GM18519 (cell line): ENCODE results near the gene RABGGTA.
A peak's percentile ranks its signal among the peaks of the same experiment; 100 is the strongest.
"Not testable (repeated sequence)": the region's sequence is repeated elsewhere in the genome, so short reads cannot be mapped to it uniquely, and the experiment has no call there.

ENCODE experiments used
- ATAC-seq: cut with Tn5 transposase; IDR thresholded peaks from one replicate; pipeline ENCODE4 v1.9.1; 2021; ENCODE audit warnings: mild to moderate bottlenecking, moderate library complexity; ENCODE audit not compliant: unreplicated experiment, low FRiP score

The RABGGTA gene

DNA sequence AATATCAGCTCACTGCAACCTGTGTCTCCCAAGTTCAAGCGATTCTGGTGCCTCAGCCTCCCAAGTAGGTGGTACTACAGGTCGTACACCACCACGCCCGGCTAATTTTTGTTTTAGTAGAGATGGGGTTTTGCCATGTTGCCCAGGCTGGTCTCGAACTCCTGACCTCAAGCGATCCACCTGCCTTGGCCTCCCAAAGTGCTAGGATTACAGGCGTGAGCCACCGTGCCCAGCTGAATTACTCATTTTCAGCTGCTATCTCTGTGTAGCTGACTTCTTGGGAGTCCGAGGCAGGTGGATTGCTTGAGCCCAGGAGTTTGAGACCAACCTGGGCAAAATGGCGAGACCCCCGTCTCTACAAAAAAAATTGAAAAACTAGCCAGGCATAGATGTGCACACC, 26.0 kb downstream of the RABGGTA start:
- ATAC-seq, result not testable (repeated sequence)

DNA sequence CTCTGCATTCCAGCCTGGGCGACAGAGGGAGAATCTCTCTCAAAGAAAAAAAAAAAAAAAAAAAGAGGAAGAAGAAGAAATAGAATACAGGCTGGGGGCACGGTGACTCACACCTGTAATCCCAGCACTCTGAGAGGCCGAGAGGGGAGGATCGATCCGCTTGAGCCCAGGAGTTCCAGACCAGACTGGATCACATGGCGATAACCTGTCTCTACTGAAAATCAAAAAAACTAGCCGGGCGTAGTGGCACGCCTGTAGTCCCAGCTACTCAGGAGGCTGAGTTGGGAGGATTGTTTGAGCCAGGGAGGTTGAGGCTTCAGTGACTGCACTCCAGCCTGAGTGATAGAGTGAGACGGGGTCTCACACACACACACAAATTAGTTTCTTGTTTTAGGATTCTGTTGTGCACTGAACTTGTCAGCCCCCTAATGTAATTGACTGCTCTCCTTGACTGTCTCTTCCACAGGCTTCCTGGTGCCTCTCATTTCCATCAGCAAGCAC, 28.0 kb downstream of the RABGGTA start:
- no peak for ATAC-seq

DNA sequence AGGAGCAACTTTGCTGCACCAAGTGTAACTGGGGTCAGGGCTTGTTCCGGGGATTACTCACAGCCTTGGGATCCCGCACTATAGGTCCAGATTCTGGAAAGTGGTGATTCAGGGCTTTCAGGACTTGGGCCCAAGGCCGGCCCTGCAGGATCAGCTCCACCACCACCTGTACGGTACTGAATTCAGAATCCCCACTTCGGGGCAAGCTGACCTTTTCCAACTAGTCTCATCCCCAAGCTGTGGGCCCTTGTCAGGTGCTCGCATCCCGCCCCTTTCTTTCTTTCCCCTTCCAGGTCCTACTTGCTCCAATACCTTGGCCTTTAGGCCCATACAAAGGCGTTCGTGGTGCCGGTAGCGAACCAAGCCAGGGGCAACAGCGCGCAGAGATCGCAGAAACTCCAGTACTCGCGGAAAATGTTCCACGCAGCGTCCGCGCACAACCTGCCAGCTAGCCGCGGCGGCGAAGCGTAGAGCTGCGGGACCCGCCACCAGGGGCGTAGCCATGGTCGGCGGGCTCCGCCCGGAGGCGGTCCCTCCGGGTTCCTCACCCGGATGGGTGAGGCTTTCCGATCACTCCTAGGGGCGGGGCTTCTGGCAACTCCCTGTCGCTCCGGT, 29.5 kb downstream of the RABGGTA start:
- ATAC-seq, result peak; percentile 59

GRCh38 chr14:24240110-24240918, 31.1 kb downstream of the RABGGTA start:
- no peak for ATAC-seq

GRCh38 chr14:24238527-24239037, 32.8 kb downstream of the RABGGTA start:
- no peak for ATAC-seq

- ATAC-seq, result no peak
Measured at GRCh38 chr14:24238123-24238522, 33.3 kb downstream of the RABGGTA start.

DNA sequence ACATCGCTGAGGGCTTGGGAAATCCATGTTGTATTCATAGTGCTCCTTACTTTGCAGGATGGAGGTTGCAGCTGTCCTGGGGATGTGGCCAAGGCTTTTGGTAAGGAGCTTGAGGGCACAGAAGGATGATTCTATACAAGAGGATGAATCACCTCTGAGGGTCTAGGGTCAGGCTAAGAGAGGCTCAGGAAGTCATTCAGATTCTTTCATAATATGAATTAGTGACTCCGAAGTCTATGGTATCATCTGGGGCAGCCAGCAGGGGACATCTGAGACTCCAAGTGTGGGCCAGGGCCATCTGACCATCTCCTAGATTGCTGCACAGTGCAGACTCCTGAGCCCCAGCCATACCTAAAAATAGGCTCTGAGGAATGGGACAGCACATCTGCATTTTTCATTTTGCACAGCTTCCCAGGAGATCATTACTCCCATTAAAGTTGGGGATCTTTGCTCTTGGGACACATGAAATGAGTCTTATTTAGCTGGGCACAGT, 33.9 kb downstream of the RABGGTA start:
- no peak for ATAC-seq

- no peak for ATAC-seq
Measured at GRCh38 chr14:24236689-24237462, 34.5 kb downstream of the RABGGTA start.

DNA sequence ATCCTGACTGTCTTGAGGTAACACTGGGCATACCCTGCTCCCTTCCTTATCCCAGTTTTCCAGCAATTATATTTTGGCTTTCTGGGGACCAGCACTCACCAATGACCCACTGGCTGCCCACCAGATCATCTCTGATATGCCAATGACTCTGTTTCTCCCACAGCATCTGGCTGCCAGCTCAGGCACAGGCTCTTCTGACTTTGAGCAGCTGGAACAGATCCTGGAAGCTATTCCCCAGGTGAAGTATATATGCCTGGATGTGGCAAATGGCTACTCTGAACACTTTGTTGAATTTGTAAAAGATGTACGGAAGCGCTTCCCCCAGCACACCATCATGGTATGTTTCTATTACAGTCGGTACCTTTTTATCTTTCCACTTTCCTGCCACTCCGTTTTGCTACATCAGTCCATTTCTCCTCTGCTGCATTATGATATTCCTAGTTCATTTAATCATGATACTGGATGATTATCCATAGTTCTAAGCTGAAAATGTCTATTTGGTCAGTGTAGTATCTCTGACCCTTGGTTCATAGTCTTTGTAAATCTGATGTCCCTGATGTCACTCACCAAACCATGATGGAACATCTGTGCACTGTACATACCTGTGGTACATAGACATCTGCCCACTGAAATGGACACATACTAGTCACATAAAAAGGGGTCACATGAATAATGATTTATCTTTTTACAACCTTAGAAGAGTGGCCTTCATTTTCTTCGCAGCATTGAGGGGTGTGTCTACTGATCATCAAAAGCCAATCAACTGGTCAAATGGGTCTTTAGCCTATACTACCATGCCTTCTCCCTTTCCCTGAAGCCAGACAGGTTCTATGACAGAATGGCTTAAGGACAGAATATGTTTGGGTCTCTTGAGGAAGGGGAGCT, 35.4 kb downstream of the RABGGTA start:
- no peak for ATAC-seq

DNA sequence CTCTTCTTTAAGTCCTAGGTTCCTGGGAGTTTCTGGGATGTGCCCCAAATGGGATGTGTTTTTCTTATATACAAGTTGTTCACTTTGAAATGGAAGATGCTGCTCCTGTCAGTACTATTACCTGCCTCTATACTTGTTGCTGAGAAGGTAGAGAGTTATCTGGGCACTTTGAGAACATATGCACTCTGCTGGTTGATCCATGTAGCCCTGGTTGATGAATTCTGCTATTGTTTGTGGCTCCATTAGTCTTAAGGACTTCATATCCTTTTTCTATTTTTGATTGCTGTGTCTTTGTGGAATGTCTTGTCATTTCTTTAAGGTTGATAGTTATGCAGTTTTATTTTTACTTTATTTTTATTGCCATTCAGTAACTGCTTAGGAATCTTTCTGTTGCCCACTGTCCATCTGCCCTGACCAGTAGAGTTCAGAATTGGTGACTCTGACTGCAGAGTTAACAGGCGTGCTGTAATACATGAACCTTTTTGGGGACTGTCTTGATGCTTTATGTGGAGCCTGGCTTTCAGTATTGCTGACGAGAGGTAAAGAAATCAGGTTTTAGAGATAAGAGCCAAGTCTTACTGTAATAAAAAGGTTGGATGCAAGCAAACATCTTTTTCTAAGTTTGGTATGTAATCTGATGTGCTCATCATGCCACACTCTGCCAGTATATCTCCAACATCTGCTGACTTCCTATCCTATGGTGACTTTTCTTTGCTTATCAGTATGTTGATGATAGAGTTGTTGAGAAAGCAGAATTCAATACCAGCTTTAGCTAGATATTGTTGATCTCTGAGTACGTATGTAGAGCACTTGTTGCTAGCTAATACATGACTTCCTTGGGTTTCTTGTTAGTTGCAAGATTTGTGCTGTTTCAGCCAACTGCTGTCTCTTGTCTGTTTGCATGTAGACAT, 37.0 kb downstream of the RABGGTA start:
- no peak for ATAC-seq

DNA sequence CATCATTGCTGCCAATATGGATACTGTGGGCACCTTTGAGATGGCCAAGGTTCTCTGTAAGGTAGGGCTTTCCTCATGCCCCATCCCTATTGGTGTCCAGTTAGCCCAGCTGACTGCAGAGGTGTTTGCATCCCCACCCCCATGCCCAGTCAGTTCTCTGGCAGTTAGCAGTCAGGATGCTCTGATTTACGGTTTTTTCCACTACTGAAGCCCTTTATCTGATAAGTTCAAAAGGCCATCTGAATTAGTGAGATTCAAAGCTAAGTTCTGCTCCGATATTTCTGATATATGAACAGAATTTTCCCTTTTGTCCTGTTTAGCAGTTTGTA, 37.9 kb downstream of the RABGGTA start:
- ATAC-seq, result no peak

DNA sequence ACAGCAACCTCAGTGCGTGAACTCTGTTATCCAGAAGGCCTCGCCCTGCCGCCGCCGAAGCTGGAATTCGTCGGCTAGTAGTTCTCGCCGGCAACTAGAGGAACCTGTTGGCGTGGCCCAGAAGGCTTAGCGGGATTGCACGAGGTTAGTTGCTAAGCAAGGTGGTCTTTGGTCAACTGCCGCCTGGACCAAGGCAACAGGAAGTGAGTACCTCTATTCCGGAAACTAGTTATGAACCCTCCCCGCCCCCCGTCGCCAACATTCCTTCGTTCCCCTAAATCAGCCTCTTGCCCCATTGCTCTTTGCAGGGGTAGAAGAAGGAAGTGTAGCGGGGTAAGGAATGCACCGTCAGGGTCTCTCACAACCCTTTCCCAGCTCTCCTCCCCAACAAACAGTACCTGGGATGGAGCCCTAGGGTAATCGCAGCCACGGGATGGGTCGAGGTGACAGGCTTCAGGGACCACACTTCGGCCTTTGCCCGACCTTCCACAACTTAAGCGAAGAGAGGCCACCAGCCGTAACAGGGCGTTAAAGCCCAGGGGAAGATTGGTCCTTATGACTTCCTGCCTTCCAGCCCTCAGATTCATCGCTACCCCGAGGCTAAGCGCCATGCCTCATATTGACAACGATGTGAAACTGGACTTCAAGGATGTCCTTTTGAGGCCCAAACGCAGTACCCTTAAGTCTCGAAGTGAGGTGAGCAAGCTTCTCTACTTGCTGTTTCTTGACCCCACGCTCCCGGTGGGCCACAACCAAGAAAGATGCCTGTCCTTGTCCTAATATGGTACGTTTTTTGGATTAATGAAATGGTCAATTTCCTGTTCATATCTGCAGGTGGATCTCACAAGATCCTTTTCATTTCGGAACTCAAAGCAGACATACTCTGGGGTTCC, 38.5 kb downstream of the RABGGTA start, which contains the start of gene GMPR2:
Gene GMPR2, plus strand, starts transcription at position 285 of the 893 bp plus-strand sequence. Its CDS starts 325 bp downstream, at position 610.
- no peak for ATAC-seq

GRCh38 chr14:24232121-24232644, 39.2 kb downstream of the RABGGTA start, which contains the start of gene NEDD8:
Gene NEDD8, minus strand, starts transcription at chr14:24232367. Its CDS starts 100 bp downstream, at chr14:24232267.
- ATAC-seq, result peak; percentile 61

DNA sequence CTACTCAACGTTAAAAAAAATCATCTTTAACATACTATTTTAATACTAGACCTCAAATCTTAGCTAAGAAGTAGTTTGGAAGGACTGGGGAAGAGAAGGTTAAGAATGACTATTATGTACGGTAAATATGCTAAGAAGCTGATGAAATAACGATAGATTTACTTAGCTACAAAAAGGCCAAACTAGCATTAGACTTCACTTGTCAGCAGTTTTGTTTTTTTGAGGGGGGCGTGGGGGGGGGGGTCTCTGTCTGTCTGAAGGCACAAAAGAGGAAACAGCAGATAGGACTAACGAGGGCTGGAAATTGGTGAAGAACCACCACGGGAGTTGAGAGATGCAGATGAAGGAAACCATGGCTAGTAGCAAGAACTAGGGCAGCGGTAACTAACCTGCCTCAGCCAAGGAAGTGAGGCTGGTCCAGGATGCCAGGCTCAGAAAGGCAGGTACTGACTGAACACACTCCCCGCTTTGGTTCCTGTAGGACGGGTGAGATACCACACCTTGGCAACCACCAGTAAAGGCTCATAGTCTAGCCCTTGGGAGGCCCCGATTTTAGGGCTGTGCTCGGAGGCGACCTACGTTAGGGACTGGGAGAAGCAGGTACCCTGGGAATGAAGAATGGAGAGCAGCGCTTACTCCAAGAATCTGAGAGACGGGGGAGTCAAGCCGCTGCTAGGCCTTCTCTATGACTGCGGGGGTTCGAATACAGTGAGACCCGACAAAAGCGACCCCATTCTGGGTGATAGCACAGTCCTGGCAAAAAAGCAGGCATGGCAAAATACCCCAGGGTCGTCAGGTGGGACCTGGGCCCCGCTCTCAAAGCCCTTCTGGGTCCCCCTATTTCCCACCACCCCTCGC, 39.9 kb downstream of the RABGGTA start:
- no peak for ATAC-seq

DNA sequence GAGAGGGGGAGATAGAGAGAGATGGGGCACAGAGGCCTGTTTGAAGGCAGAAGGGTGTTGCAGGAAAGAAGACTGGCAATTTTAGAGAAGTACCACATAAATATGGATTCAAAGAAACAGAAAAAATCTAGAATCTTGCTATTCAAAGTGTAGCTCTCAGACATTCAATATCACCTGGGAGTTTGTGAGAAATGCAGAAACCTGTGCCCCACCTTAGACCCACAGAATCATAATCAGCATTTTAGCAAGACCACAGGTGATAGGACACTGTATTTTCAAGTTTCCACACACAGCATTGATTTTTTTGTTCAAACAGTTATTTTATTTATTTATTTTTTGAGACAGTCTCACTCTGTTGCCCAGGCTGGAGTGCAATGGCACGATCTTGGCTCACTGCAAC, 42.5 kb downstream of the RABGGTA start:
- ATAC-seq, result no peak

DNA sequence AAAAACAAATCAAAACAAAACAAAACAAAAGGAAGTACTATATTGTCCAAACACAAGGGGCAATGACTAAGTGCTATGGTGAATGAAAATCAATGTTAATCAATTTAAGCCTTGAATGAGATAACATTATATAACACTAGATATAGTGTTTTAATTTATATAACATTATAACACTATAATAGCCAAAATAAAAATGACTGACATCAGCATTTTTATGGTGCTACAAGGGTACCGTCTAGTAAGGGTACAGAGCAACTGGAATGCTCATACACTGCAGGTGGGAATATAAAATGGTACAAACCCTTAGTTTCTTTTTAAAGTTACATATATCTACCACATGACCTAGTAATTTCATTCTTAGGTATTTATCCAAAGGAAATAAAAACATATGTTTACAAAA, 44.9 kb downstream of the RABGGTA start:
- no peak for ATAC-seq
